IMR-90 (cell line): ENCODE measurements around the gene SLC25A41. TPM values are rescaled to one million over a fixed set of nuclear protein-coding genes. Genes with fewer than 3 reads are reported as not detected.

Experiments used
- ATAC-seq: fragments of 200-7000 bp; cut with Tn5 transposase; 2 replicates; pipeline ENCODE4 v1.9.1; 2020; ENCODE audit warnings: low read depth, mild to moderate bottlenecking, moderate library complexity
- BruUV-seq: library from RNA; stranded (reverse); fragments of 400-500 nt; replicated peaks from 2 replicates; lab custom pipeline; 2021; lab: Mats Ljungman, UMichigan
- CTCF ChIA-PET: fragments of 300-600 bp; formaldehyde crosslinking; extraction: SDS; loops from one replicate; lab custom pipeline; 2021; ENCODE audit warnings: antibody characterized with exemption; lab: Yijun Ruan, JAX
- POLR2A ChIA-PET: fragments of 300-600 bp; sonication (Branson Sonifier 250); formaldehyde crosslinking; loops from one replicate; lab custom pipeline; 2022; ENCODE audit warnings: antibody characterized with exemption; ENCODE audit not compliant: unreplicated experiment; lab: Charles Lee
- DNase-seq: peaks from one replicate; pipeline ENCODE4 v3.0.0; 2013
- H2AFZ ChIP-seq: replicated peaks from 2 replicates; pipeline ENCODE3; 2013; ENCODE audit warnings: low read length, mild to moderate bottlenecking; ENCODE audit not compliant: poor library complexity
- H2AK5ac ChIP-seq: 2 replicates; pipeline ENCODE4 v1.6.1; 2013; ENCODE audit warnings: low read depth, low read length, inconsistent platforms
- H2AK9ac ChIP-seq: replicated peaks from 2 replicates; pipeline ENCODE3; 2013; ENCODE audit warnings: mild to moderate bottlenecking, low read depth, low read length, moderate library complexity; ENCODE audit not compliant: poor library complexity
- H2BK120ac ChIP-seq: 2 replicates; pipeline ENCODE4 v1.6.1; 2013; ENCODE audit warnings: low read depth, low read length, inconsistent platforms
- H2BK15ac ChIP-seq: 3 replicates; pipeline ENCODE4 v1.6.1; 2013; ENCODE audit warnings: low read depth, low read length, inconsistent platforms
- H2BK20ac ChIP-seq: 2 replicates; pipeline ENCODE4 v1.6.1; 2013; ENCODE audit warnings: low read depth, mild to moderate bottlenecking, inconsistent platforms, low read length, moderate library complexity
- H2BK5ac ChIP-seq: 2 replicates; pipeline ENCODE4 v1.6.1; 2013; ENCODE audit warnings: mild to moderate bottlenecking, low read depth, low read length, inconsistent platforms; ENCODE audit not compliant: poor library complexity, severe bottlenecking
- H3K14ac ChIP-seq: replicated peaks from 2 replicates; pipeline ENCODE4 v1.6.1; 2013; ENCODE audit warnings: low read depth, low read length, inconsistent platforms
- H3K18ac ChIP-seq: 2 replicates; pipeline ENCODE4 v1.6.1; 2013; ENCODE audit warnings: low read depth, low read length, control low read depth
- H3K23ac ChIP-seq: 2 replicates; pipeline ENCODE4 v1.6.1; 2013; ENCODE audit warnings: low read depth, low read length, inconsistent platforms
- H3K27ac ChIP-seq: 2 replicates; pipeline ENCODE4 v1.5.1; 2013; ENCODE audit warnings: mild to moderate bottlenecking, control low read depth, low read length; ENCODE audit not compliant: insufficient read depth
- H3K27me3 ChIP-seq: 2 replicates; pipeline ENCODE4 v1.6.1; 2013; ENCODE audit warnings: low read length; ENCODE audit not compliant: control insufficient read depth, insufficient read depth
- H3K36me3 ChIP-seq: 2 replicates; pipeline ENCODE4 v1.6.1; 2013; ENCODE audit warnings: low read length, mixed read lengths; ENCODE audit not compliant: control insufficient read depth, insufficient read depth
- H3K4ac ChIP-seq: 2 replicates; pipeline ENCODE4 v1.6.1; 2013; ENCODE audit warnings: low read depth, low read length, inconsistent platforms
- H3K4me1 ChIP-seq: 2 replicates; pipeline ENCODE4 v1.6.1; 2013; ENCODE audit warnings: low read length, mixed read lengths; ENCODE audit not compliant: control insufficient read depth, insufficient read depth
- H3K4me2 ChIP-seq: 2 replicates; pipeline ENCODE4 v1.6.1; 2013; ENCODE audit warnings: low read depth, mild to moderate bottlenecking, control low read depth, low read length, moderate library complexity
- H3K4me3 ChIP-seq: 2 replicates; pipeline ENCODE4 v1.5.1; 2013; ENCODE audit warnings: low read depth, mild to moderate bottlenecking, control low read depth, low read length, moderate library complexity; ENCODE audit not compliant: insufficient read depth
- H3K56ac ChIP-seq: 2 replicates; pipeline ENCODE4 v1.6.1; 2013; ENCODE audit warnings: low read length, inconsistent platforms; ENCODE audit not compliant: insufficient read depth; ENCODE audit errors: extremely low read depth
- H3K79me1 ChIP-seq, 2 experiments: 2 replicates each; pipeline ENCODE4 v1.6.1; 2013; ENCODE audit warnings: low read length in 2 of 2, inconsistent platforms in 1 of 2, low read depth in 1 of 2
- H3K9ac ChIP-seq: 2 replicates; pipeline ENCODE4 v1.6.1; 2013; ENCODE audit warnings: low read depth, low read length, control low read depth
- H3K9me1 ChIP-seq: 2 replicates; pipeline ENCODE4 v1.6.1; 2013; ENCODE audit warnings: low read length, inconsistent platforms; ENCODE audit not compliant: insufficient read depth
- H3K9me3 ChIP-seq: 2 replicates; pipeline ENCODE4 v1.6.1; 2013; ENCODE audit warnings: low read length; ENCODE audit not compliant: control insufficient read depth, insufficient read depth
- H4K20me1 ChIP-seq: 2 replicates; pipeline ENCODE4 v1.6.1; 2013; ENCODE audit warnings: low read length, inconsistent platforms; ENCODE audit not compliant: insufficient read depth
- H4K5ac ChIP-seq: 2 replicates; pipeline ENCODE4 v1.6.1; 2013; ENCODE audit warnings: mild to moderate bottlenecking, low read depth, low read length, control low read depth
- H4K8ac ChIP-seq, 2 experiments: 2 replicates each; pipeline ENCODE4 v1.6.1; 2013; ENCODE audit warnings: low read depth in 2 of 2, low read length in 2 of 2, control low read depth in 1 of 2, inconsistent platforms in 1 of 2
- H4K91ac ChIP-seq: 2 replicates; pipeline ENCODE4 v1.6.1; 2013; ENCODE audit warnings: low read depth, low read length, inconsistent platforms; ENCODE audit not compliant: insufficient read depth
- CEBPB ChIP-seq: IDR thresholded peaks from 2 replicates; pipeline ENCODE4 v1.6.1; 2012; ENCODE audit warnings: low read depth, low read length, improper control_type of control experiment
- ELK1 ChIP-seq: fragments of 150-350 bp; IDR thresholded peaks from 2 replicates; pipeline ENCODE4 v1.6.1; 2016; ENCODE audit warnings: low read depth, mild to moderate bottlenecking, low read length, moderate library complexity, borderline replicate concordance
- MAFK ChIP-seq: IDR thresholded peaks from 2 replicates; pipeline ENCODE4 v1.6.1; 2012; ENCODE audit warnings: low read depth, low read length, improper control_type of control experiment
- MAZ ChIP-seq: IDR thresholded peaks from 2 replicates; pipeline ENCODE4 v1.6.1; 2012; ENCODE audit warnings: low read depth, mild to moderate bottlenecking, low read length, improper control_type of control experiment, moderate library complexity, borderline replicate concordance
- RCOR1 ChIP-seq: IDR thresholded peaks from 2 replicates; pipeline ENCODE4 v1.6.1; 2012; ENCODE audit warnings: mild to moderate bottlenecking, low read length, improper control_type of control experiment; ENCODE audit not compliant: insufficient replicate concordance
- RFX5 ChIP-seq: IDR thresholded peaks from 2 replicates; pipeline ENCODE4 v1.8.0; 2012; ENCODE audit warnings: low read depth, mild to moderate bottlenecking, low read length, moderate library complexity
- WGBS, 2 experiments: methylation state at CpG; one replicate each; pipeline versions ENCODE4 v1.1.5 to v1.1.7; 2013; ENCODE audit warnings: missing lambda C conversion rate in 2 of 2; ENCODE audit not compliant: insufficient read length in 1 of 2; ENCODE audit errors: extremely low coverage in 2 of 2; 5-methylcytosine and 5-hydroxymethylcytosine counted together
- dilution Hi-C: fragments of 300-500 bp; cut with HindIII; formaldehyde crosslinking; loops from one replicate; pipeline ENCODE4 v1.14.3; 2018; ENCODE audit warnings: low sequenced_read_pairs; ENCODE audit not compliant: unreplicated experiment
- in situ Hi-C: fragments of 300-500 bp; cut with MboI; formaldehyde crosslinking; loops from 3 replicates; pipeline ENCODE4 v1.14.3; 2019; ENCODE audit warnings: low sequenced_read_pairs, inconsistent platforms, mixed read lengths
- intact Hi-C: fragments of 100-400 bp; cut with micrococcal nuclease; formaldehyde crosslinking; loops from 2 replicates; pipeline ENCODE4 v1.10.0; 2022
- polyA plus RNA-seq, 3 experiments: library from polyadenylated mRNA; depleted of rRNA; stranded (reverse); fragments of >200 nt; gene quantifications; 2 replicates each; pipeline ENCODE4 v1.2.3, GENCODE V29; 2012; ENCODE audit warnings: low replicate concordance in 1 of 3
- total RNA-seq: library from RNA; depleted of rRNA; stranded (reverse); fragments of >200 nt; gene quantifications from 2 replicates; pipeline ENCODE4 v1.2.3, GENCODE V29; 2012

The SLC25A41 gene
- total and polyA plus RNA-seq, 2 of the 4 experiments (the other 2 are of a cell fraction) = not detected

GRCh38 chr19:6464070-6464873, 30.7 kb upstream of the SLC25A41 start, which contains the start of gene CRB3:
CRB3 (plus strand) TSS chr19:6464271; CDS start chr19:6464702, 431 bp downstream.
- ATAC-seq = no peak

More at GRCh38 chr19:6464070-6464873, 30.7 kb upstream of the SLC25A41 start, which contains the start of gene CRB3:
- H2BK20ac ChIP-seq = no peak within 1 kb of the TSS
- WGBS, 2 experiments = 2% methylated on average over 19 of the region's 65 CpGs; no CpG with 5 or more reads in 1 of the 2 experiments
- no peak within 1 kb of the TSS for H3K4ac ChIP-seq
- H3K4me2 ChIP-seq = no peak within 1 kb of the TSS
- H4K20me1 ChIP-seq = no peaks in the 10 kb centered on the region
- H2BK5ac ChIP-seq = no peak within 1 kb of the TSS
- CTCF ChIA-PET = no interaction called here
- H3K79me1 ChIP-seq = no peaks in the 10 kb centered on the region
- H3K4me1 ChIP-seq = no peaks in the 10 kb centered on the region
- POLR2A ChIA-PET = no interaction called here
- no peak within 1 kb of the TSS for H3K4me3 ChIP-seq
- H3K23ac ChIP-seq = no peak within 1 kb of the TSS
- H3K9me1 ChIP-seq = no peaks in the 10 kb centered on the region; the same call in 1 of the 2 replicates
- dilution Hi-C loops (no loop called here), intact Hi-C loops (no loop called here), in situ Hi-C loops (no loop called here)
- no peak for TF ChIP-seq ELK1
- TF ChIP-seq CEBPB = no peak
- no peak for TF ChIP-seq MAZ
- TF ChIP-seq RCOR1 = no peak
- no peak for TF ChIP-seq RFX5
- no peak for TF ChIP-seq MAFK
- H4K91ac ChIP-seq = no peak within 1 kb of the TSS
- no peak within 1 kb of the TSS for H4K8ac ChIP-seq
- no peak within 1 kb of the TSS for H2BK15ac ChIP-seq
- H2BK120ac ChIP-seq = no peak within 1 kb of the TSS
- no peak within 1 kb of the TSS for H3K9ac ChIP-seq
- H4K5ac ChIP-seq = no peak within 1 kb of the TSS
- DNase-seq = no peak
- H3K27me3 ChIP-seq = peaks cover 27% of the 10 kb centered on the region
- H2AFZ ChIP-seq = no peak within 1 kb of the TSS
- H3K14ac ChIP-seq = no peak within 1 kb of the TSS
- no peak within 1 kb of the TSS for H2AK5ac ChIP-seq
- no peak within 1 kb of the TSS for H3K27ac ChIP-seq
- no peak within 1 kb of the TSS for H2AK9ac ChIP-seq
- H3K56ac ChIP-seq = no peak within 1 kb of the TSS
- H3K36me3 ChIP-seq = no peaks in the 10 kb centered on the region
- H3K9me3 ChIP-seq = no peaks in the 10 kb centered on the region
- no peak within 1 kb of the TSS for H3K18ac ChIP-seq
- BruUV-seq = no TSS peak
